DMS 273 treated with DMSO at 0.1 percent for 48 hours (cell line): ENCODE data around the gene AGMAT.

Source experiments
- DNase-seq: peaks from one replicate; lab custom pipeline; 2025; lab: John Stamatoyannopoulos, UW

AGMAT gene

DNA sequence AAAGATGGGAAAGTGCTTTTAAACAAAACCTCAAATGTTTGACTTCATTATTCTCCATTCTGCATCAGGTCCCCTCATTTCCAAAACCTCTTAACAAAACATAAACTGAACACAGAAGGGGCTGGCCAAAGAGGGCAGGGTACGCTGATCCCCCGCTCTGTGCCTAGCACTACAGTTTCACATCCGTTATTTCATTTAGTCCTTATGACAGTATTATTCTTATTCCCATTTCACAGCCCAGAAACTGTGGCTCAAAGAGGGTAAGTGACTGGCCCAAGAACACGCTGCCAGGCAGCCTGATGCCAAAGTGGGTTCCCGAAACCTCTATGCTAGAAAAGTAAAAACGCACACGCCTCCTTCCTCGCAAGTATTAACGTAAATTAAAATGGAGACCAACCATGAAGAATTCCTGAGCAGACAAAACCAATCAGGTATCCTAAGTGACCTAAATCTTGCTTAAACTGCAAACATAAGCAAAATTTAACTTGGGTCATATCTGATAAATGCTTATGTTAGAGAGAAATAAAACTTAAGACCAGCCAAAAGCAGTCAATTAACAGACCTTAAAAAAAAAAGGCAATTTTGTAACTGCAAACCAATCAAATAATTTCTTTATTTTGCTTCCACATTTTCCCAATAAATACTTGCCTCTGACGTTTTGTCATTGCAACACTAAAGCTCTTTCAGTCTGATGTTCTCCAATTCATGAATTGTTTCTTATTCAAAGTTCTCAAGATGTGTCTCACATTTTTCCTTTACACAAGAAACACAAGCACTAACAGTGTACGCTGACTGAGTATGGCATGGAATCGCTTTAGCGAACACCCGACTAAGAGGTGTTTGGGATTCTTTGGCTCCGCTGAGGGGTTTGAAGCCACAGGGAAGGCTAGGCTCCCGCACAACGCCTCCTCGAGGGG is 61.5 kb downstream of the AGMAT start:
- peak; percentile 45 for DNase-seq

- DNase-seq = no peak
Observed at GRCh38 chr1:15522551-15522950, 62.3 kb downstream of the AGMAT start.
